ENCODE data around the gene APC2. TPM values are rescaled to one million over a fixed set of nuclear protein-coding genes. Genes with fewer than 3 reads are reported as not detected.
A peak's percentile ranks its signal among the peaks of the same experiment; 100 is the strongest.

Gene APC2
- total RNA-seq, 4 donors from 2014 or later: 0.12 to 0.19 TPM; not detected in 2

DNA sequence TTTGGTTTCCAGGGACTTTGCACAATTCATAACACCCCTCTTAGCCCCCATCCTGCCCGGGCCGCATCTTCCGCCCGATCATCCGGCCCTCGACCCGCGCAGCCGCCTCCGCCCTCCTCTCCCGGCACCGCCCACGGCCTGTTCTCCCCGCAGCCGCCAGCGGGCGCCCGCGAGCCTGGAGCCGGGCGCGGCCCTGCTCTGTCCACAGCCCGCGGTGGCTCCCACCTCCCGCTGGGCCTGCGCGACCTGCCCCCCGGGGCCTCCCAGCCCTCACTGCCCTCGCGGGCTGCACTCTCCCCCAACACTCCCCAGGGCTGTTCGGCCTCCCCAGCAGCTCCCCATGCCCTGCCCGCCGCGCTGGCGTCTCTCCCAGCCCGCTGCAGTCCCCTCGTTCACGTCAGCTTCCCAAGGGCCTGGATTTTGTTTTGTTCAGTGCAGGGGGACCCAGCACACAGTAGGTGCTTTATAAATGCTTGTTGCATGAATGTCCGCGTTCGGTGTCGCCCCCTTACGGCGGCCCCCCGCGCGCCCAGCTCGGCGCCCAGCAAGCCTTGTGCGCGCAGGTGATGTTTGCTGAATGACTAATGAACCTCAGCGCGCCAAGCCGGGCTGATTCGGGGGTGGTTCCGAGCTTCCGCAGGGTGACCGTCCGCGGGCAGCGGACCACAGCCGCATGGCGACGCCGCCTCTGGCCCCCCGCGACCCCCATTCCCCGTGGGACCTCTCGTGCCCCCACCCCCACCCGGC lies 4.6 kb upstream of the APC2 start:
- TF ChIP-seq, protein P1, sequence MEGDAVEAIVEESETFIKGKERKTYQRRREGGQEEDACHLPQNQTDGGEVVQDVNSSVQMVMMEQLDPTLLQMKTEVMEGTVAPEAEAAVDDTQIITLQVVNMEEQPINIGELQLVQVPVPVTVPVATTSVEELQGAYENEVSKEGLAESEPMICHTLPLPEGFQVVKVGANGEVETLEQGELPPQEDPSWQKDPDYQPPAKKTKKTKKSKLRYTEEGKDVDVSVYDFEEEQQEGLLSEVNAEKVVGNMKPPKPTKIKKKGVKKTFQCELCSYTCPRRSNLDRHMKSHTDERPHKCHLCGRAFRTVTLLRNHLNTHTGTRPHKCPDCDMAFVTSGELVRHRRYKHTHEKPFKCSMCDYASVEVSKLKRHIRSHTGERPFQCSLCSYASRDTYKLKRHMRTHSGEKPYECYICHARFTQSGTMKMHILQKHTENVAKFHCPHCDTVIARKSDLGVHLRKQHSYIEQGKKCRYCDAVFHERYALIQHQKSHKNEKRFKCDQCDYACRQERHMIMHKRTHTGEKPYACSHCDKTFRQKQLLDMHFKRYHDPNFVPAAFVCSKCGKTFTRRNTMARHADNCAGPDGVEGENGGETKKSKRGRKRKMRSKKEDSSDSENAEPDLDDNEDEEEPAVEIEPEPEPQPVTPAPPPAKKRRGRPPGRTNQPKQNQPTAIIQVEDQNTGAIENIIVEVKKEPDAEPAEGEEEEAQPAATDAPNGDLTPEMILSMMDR (IDR thresholded peaks at IDR 0.05): peak in 2 of 3 donors; percentile 54 to 58
- peak; percentile 54 for DNase-seq (ENCODE audit: low spot score)

DNA sequence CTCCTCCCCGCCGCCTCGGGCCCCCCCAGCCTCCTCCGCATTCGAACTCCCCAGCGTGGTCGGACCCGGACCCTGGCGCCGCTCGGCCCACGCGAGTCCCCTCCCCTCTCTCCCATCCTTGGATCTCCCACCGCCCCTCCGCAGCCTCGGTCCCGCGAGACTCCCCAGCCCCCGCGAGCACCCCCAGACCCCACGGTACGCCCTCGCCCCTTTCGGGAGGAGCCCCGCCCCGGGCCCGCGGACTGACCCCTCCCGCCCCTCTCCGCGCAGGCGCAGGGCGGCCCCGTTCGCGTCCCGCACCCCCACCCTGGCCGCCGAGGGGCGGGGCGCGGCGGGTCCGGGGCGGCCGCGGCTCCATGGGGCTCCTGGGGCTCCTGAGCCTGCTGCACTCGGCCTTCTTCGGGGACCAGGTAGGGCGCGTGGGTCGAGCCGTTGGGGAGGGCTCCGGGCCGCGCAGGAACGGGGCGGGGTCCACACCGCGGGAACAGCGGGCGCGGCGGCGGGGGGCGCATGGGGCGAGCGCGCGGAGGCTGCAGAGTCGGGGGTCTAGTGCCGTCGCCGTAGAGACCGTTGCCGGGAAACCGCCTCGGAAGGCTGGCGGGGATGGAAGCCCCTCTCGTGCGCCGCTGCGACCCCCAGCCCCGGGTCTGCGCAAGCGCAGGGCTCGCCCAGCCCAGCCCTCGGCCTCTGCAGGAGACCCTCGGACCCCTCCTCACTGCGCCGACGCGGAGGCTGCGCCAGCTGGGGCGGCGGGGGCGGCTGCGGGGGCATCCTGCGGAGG lies 3.8 kb upstream of the APC2 start:
- ATAC-seq (ENCODE audit: low FRiP score) (no peak), DNase-seq (ENCODE audit: low spot score) (no peak)
- TF ChIP-seq, protein P1 (IDR thresholded peaks at IDR 0.05): no peak

More for the DNA sequence above, 4.6 kb upstream of the APC2 start:
- peak; percentile 83 for ATAC-seq (ENCODE audit: low FRiP score)

DNA sequence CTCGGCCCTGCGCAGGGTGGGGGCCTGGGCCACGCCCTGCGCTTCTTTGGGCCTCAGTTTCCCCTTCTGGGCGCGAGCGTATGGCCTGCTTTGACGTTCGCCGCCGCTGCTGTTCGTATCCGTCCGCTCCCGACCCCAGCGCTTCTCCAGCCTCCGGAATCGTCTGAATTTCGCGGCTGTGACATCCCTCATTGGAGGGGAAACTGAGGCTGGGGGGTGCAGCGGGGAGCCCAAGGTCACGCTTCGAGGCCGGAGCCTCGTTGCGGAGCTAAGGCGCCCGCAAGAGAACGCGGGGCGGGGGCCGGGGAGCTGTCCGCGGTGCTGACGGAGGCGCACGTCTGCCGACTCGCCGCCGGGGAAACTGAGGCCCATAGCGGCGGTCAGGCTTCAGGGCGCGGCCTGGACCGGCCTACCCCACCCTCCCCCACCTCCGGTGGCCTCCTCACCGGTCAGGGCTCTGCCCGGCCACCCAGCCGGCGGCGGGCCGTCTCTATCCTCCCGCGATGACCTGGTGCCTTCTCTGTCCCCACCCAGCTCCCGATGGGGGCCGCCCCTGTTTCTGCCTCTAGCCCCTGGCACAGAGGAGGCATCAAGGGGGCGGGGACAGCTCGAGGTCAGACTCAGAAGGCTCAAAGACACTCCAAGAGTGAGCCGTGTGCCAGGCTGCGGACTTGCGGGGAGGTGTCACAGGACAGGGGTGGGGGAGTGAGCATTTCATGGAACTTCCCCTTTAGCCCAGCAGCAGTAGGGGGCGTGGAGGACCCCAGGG lies 3.0 kb upstream of the APC2 start:
- TF ChIP-seq, protein P1 (IDR thresholded peaks at IDR 0.05): no peak
- ATAC-seq (ENCODE audit: low FRiP score) (no peak), DNase-seq (ENCODE audit: low spot score) (no peak)

DNA sequence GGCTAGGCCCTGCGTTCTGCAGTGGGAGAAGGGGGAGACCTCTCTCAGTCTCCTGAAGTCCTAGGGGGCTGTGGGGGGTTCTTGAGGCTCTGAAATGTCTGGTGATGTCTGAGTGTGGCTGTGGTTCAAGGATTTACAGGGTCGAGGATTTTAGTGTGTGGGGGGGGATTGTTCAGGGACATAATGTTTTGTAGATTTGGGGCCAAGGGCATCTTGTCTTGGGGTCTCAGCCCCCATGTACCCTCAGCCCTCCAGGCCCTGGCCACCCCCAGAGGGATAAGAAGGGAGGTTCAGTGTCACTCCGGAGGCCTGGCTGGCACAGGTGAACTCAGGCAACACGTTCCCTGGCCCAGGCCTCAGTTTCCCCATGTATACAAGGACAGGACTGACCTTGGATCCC lies 2.4 kb upstream of the APC2 start:
- ATAC-seq (ENCODE audit: low FRiP score) (no peak), DNase-seq (ENCODE audit: low spot score) (no peak)
- TF ChIP-seq, protein P1 (IDR thresholded peaks at IDR 0.05): no peak

DNA sequence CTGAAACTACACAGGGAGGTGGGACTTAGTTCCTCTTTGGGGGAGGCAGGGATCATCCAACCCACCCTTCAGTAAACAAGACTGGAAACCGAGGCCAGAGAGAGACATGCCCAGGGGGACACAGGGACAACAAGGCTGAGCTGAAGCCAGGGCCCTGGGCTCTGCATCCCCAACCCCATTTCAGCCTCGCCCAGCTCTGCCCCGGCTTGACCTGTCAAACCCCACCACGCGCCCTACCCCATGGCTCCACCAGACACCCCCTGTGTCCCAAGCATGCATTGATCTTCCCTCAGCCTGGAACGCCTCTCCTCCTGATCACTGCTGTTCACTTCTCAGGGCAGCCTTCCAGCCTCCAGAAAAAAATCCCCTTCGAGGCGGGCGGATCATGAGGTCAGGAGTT lies 2.0 kb upstream of the APC2 start:
- DNase-seq (ENCODE audit: low spot score) (no peak), ATAC-seq (ENCODE audit: low FRiP score) (no peak)
- TF ChIP-seq, protein P1 (IDR thresholded peaks at IDR 0.05): no peak

DNA sequence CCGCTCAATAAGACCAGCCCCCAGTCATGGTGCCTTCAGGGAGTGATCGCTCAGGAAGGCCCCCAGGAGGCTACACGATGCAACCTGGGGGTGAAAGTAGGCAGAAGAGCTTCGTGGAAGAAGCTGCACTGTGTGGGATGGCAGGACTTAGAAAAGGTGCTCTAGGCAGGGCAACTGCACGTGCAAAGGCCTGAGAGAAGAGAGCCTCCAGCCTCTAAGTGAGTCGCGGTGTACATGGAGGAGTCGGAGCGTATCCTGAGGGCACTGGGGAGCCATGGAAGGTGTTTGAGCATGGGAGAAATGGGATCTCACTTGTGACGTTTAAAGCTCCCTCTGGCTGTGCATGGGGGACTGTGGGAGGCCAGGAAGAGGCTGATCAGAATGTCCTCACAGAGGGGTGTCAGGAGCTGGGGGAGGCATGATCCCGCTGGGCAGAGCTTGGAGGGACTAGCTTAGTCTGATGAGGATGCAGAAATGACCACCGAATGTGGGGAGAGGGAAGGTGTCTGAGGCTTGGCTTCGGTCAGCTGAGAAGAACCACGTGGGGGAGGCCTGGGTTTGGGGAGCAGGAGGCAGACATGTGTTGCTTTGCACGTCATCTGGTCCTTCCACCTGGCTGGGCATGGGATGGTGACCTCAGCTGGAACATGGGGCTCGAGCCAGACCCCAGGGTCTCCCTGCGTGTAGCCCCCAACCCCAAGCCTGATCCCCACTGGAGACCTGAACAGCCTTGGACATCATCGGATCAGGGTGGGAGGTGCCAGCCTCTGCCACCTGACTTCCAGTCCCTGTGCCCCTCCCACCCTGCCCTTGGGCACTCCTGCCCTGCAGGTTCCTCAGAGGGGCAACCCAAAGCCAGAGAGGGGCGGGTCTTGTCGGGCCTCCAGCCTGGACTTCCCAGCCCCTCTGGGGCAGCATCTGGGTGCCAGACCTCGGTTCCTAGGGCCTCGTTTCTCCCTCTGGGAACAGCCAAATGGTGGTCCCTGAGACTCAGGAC lies 1.1 kb downstream of the APC2 start:
- TF ChIP-seq, protein P1 (IDR thresholded peaks at IDR 0.05): no peak
- ATAC-seq (ENCODE audit: low FRiP score) (no peak), DNase-seq (ENCODE audit: low spot score) (no peak)

Measured in omental fat pad (tissue), 4 donors.